Smooth muscle cell (in vitro differentiated cells): Measurements from ENCODE around the gene TTBK2. TPM values are rescaled to one million over a fixed set of nuclear protein-coding genes. Genes with fewer than 3 reads are reported as not detected.

Experiments
- DNase-seq: peaks from one replicate; lab custom pipeline; 2025; ENCODE audit not compliant: unreplicated experiment; lab: John Stamatoyannopoulos, UW
- H2AFZ ChIP-seq: fragments of 200-600 bp; sonication (generic); 2 replicates; pipeline ENCODE4 v1.6.0; 2016; ENCODE audit warnings: antibody characterized with exemption, low read depth, mild to moderate bottlenecking
- H3F3A ChIP-seq: fragments of 200-600 bp; sonication (generic); 2 replicates; pipeline ENCODE4 v1.6.0; 2017; ENCODE audit warnings: antibody characterized with exemption, low read depth
- H3K27ac ChIP-seq: fragments of 200-600 bp; sonication (generic); 2 replicates; pipeline ENCODE4 v1.5.1; 2016; ENCODE audit warnings: low read depth, mild to moderate bottlenecking
- H3K27me3 ChIP-seq: fragments of 200-600 bp; sonication (generic); 2 replicates; pipeline ENCODE4 v1.6.1; 2016; ENCODE audit warnings: low read depth, mild to moderate bottlenecking
- H3K36me3 ChIP-seq: fragments of 200-600 bp; sonication (generic); 2 replicates; pipeline ENCODE4 v1.5.1; 2016; ENCODE audit warnings: low read depth
- H3K4me1 ChIP-seq: fragments of 200-600 bp; sonication (generic); 2 replicates; pipeline ENCODE4 v1.5.1; 2016; ENCODE audit warnings: low read depth
- H3K4me2 ChIP-seq: fragments of 200-600 bp; sonication (generic); 2 replicates; pipeline ENCODE4 v1.6.0; 2016; ENCODE audit warnings: mild to moderate bottlenecking
- H3K4me3 ChIP-seq: fragments of 200-600 bp; sonication (generic); 2 replicates; pipeline ENCODE4 v1.5.1; 2016; ENCODE audit warnings: mild to moderate bottlenecking
- H3K79me2 ChIP-seq: fragments of 200-600 bp; sonication (generic); 2 replicates; pipeline ENCODE4 v1.6.0; 2016; ENCODE audit warnings: low read depth, mild to moderate bottlenecking
- H3K9ac ChIP-seq: fragments of 200-600 bp; sonication (generic); 2 replicates; pipeline ENCODE4 v1.6.0; 2016; ENCODE audit warnings: low read depth
- H3K9me3 ChIP-seq: fragments of 200-600 bp; sonication (generic); replicated peaks from 2 replicates; pipeline ENCODE4 v1.5.1; 2016; ENCODE audit warnings: low read depth
- H4K20me1 ChIP-seq: fragments of 200-600 bp; sonication (generic); 2 replicates; pipeline ENCODE4 v1.6.0; 2016; ENCODE audit warnings: low read depth
- CTCF ChIP-seq: fragments of 200-600 bp; sonication (generic); IDR thresholded peaks from 2 replicates; pipeline ENCODE4 v1.5.1; 2017; ENCODE audit warnings: borderline replicate concordance, mild to moderate bottlenecking, antibody characterized with exemption; ENCODE audit not compliant: insufficient read depth, poor library complexity, severe bottlenecking
- WGBS: methylation state at CpG from one replicate; pipeline ENCODE4 v1.1.7; 2016; ENCODE audit warnings: low lambda C conversion rate; 5-methylcytosine and 5-hydroxymethylcytosine counted together
- polyA plus RNA-seq: library from polyadenylated mRNA; unstranded; fragments of >200 nt; fragmentation: Nextera tagmentation; extraction: Ambion mirVana; gene quantifications from 2 replicates; pipeline ENCODE4 v1.2.1, GENCODE V29; 2016
- total RNA-seq: library from RNA; depleted of rRNA; stranded (reverse); fragments of >200 nt; gene quantifications from 2 replicates; pipeline ENCODE4 v1.2.3, GENCODE V29; 2014

The TTBK2 gene
- total and polyA plus RNA-seq, 2 experiments from 2014 or later, result 6.6 to 11.1 TPM

- WGBS, result 97% methylated on average over 11 of the region's 11 CpGs
- H3K36me3 ChIP-seq, result no peaks in the 10 kb centered on the region
- H3K4me1 ChIP-seq, result no peaks in the 10 kb centered on the region
- H3F3A ChIP-seq, result no peaks in the 10 kb centered on the region
- H3K9ac ChIP-seq, result no peak overlapping the region
- no peak overlapping the region for H3K4me2 ChIP-seq
- no peak overlapping the region for H3K4me3 ChIP-seq
- H2AFZ ChIP-seq, result no peak overlapping the region
- no peak for DNase-seq
- no peaks in the 10 kb centered on the region for H3K27me3 ChIP-seq
- no peaks in the 10 kb centered on the region for H3K9me3 ChIP-seq
- no peak overlapping the region for H3K27ac ChIP-seq
- no peaks in the 10 kb centered on the region for H4K20me1 ChIP-seq
- TF ChIP-seq CTCF, result no peak
- no peaks in the 10 kb centered on the region for H3K79me2 ChIP-seq
These were observed 121.8 kb downstream of the TTBK2 start for GRCh38 chr15:42798802-42799201.

- Histone ChIP-seq H3K27ac (no peak overlapping the region), H3K79me2 (no peaks in the 10 kb centered on the region), H3K9ac (no peak overlapping the region), H2AFZ (no peak overlapping the region), H4K20me1 (no peaks in the 10 kb centered on the region), H3K4me1 (no peaks in the 10 kb centered on the region), H3K36me3 (no peaks in the 10 kb centered on the region), H3F3A (no peaks in the 10 kb centered on the region), H3K4me2 (no peak overlapping the region), H3K4me3 (no peak overlapping the region), H3K9me3 (no peaks in the 10 kb centered on the region), H3K27me3 (no peaks in the 10 kb centered on the region)
- DNase-seq, result no peak
- no peak for TF ChIP-seq CTCF
- 97% methylated on average over 5 of the region's 5 CpGs for WGBS
These were observed 123.4 kb downstream of the TTBK2 start for GRCh38 chr15:42796955-42797782.

- Histone ChIP-seq H3F3A (no peaks in the 10 kb centered on the region), H3K4me1 (no peaks in the 10 kb centered on the region), H3K79me2 (no peaks in the 10 kb centered on the region), H3K36me3 (no peaks in the 10 kb centered on the region), H3K9me3 (no peaks in the 10 kb centered on the region), H4K20me1 (no peaks in the 10 kb centered on the region), H3K9ac (no peak overlapping the region), H3K4me2 (no peak overlapping the region), H3K4me3 (no peak overlapping the region), H3K27me3 (no peaks in the 10 kb centered on the region), H2AFZ (no peak overlapping the region), H3K27ac (no peak overlapping the region)
- DNase-seq, result no peak
- TF ChIP-seq CTCF, result no peak
These were observed 131.9 kb downstream of the TTBK2 start for GRCh38 chr15:42788725-42789124.

- H3K4me3 ChIP-seq, result no peak overlapping the region
- H3K9me3 ChIP-seq, result no peaks in the 10 kb centered on the region
- peaks cover 4% of the 10 kb centered on the region for H3K36me3 ChIP-seq
- no peaks in the 10 kb centered on the region for H3K4me1 ChIP-seq
- WGBS, result 92% methylated on average over 5 of the region's 5 CpGs
- no peaks in the 10 kb centered on the region for H3K79me2 ChIP-seq
- no peaks in the 10 kb centered on the region for H3K27me3 ChIP-seq
- H2AFZ ChIP-seq, result no peak overlapping the region
- no peak overlapping the region for H3K4me2 ChIP-seq
- H3K9ac ChIP-seq, result no peak overlapping the region
- TF ChIP-seq CTCF, result no peak
- DNase-seq, result no peak
- no peak overlapping the region for H3K27ac ChIP-seq
- no peaks in the 10 kb centered on the region for H3F3A ChIP-seq
- H4K20me1 ChIP-seq, result no peaks in the 10 kb centered on the region
These were observed 133.6 kb downstream of the TTBK2 start for GRCh38 chr15:42786978-42787377.
